NCI-H187 (cell line): ENCODE measurements around the gene SDCCAG8.

Experiments
- DNase-seq, 2 experiments: peaks; one replicate each; lab custom pipeline; 2025; lab: John Stamatoyannopoulos, UW

SDCCAG8 gene

DNA sequence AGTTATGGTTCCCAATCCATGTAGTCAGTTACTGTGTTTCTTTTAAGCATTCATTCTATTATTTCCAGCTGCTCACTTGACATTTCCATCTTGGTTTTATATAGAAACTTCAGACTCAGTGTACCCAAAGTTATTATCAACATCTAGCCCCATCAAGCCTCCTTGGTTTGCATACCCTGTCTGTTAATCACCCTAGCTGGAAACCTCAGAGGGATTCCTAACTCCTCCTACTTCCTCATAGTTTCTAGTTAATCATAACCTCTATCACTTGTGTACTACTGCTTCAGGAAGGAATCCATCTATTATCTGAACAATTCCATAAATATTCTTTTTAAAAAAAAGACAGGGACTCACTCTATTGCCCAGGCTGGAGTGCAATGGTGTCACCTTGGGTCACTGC, 293.3 kb downstream of the SDCCAG8 start:
- DNase-seq, result no peak
